ENCODE results near the gene DZIP3.

The DZIP3 gene

GRCh38 chr3:108698461-108698860 lies 108.9 kb downstream of the DZIP3 start:
- DNase-seq, result no peak

- no peak for DNase-seq
These were observed 115.5 kb downstream of the DZIP3 start for GRCh38 chr3:108705045-108705444.

GRCh38 chr3:108713009-108713516 lies 123.5 kb downstream of the DZIP3 start:
- DNase-seq, result no peak

- DNase-seq, result no peak
These were observed 124.3 kb downstream of the DZIP3 start for GRCh38 chr3:108713816-108714215.

DNA sequence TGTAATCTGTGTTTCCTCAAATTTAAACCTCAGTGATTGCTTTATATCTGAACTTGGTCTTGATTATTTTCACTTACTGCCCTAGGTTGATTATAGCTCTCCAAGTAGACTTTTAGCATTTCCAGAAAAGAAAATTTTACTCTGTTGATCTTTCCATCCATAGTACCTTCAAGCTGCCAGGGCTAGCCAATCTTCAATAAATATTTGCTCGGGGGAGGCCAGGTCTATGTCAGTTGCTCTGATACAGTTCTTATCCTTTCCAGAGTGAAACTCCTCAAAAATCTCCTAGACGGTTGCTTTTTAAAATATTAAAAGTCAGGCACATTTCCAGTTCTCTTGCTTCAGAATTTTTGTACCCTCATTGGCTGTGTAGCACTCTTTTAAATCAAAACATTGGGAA lies 128.9 kb downstream of the DZIP3 start:
- no peak for DNase-seq

GRCh38 chr3:108719178-108719806 lies 129.8 kb downstream of the DZIP3 start:
- DNase-seq, result no peak

- no peak for DNase-seq
These were observed 133.2 kb downstream of the DZIP3 start for GRCh38 chr3:108722724-108723123.

DNA sequence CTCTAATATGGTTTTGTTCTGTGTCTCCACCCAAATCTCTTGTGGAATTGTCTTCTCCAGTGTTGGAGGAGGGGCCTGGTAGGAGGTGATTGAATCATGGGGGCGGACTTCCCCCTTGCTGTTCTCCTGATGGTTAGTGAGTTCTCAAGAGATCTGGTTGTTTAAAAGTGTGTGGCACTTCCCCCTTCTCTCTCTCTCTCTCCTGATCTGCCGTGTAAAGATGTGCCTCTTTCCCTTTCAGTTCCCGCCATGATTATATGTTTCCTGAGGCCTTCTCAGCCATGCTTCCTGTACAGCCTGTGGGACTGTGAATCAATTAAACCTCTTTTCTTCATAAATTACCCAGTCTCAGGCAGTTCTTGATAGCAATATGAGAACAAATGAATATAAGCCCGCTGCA lies 134.6 kb downstream of the DZIP3 start:
- DNase-seq, result no peak

- DNase-seq, result no peak
These were observed 138.6 kb downstream of the DZIP3 start for GRCh38 chr3:108728105-108728504.

DNA sequence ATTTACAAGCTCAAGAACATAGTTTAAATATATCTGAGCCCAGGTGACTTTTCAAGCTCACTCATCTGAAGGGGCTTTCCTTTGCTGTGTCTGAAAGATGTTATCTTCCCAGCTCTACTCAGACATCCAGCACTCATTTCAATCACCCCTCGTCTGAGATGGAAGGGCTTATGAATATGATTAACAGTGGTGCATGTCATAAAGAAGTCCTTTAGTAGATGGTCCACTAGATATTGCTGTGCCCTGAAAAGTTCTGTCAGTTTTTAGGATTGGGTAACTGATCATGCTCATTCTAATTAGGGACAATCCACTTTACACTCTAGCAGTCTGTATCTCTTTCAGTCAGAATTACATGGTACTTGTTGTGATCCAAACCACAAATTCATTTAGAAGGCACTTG lies 139.4 kb downstream of the DZIP3 start:
- DNase-seq, result no peak

- no peak for DNase-seq
These were observed 147.3 kb downstream of the DZIP3 start for GRCh38 chr3:108736821-108737220.

- no peak for DNase-seq
These were observed 153.4 kb downstream of the DZIP3 start for GRCh38 chr3:108742929-108743328.

Data from NCI-H446 (cell line).